Fibroblast of the conjunctiva (primary cell): Measurements from ENCODE around the gene RABEP1.

Experiments used
- DNase-seq: peaks from one replicate; pipeline ENCODE4 v3.0.0-alpha.2; 2010; ENCODE audit warnings: low read depth

Gene RABEP1

DNA sequence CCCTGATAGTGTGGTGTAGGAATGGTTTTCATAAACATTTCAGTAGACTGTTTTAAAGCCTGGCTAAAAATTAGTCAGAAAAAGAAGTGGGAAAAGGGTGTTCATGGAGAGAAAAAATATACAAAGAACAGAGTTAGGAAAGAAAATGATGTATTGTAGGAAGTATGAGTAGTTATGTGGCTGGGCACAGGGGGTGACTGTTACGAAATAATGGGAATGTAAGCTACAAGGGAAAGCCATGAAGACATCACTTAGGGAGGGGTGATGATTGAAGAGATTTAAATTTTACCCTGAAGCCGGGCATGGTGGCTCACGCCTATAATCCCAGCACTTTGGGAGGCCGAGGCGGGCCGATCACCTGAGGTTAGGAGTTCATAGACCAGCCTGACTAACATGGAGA, 82.1 kb downstream of the RABEP1 start:
- DNase-seq: no peak

DNA sequence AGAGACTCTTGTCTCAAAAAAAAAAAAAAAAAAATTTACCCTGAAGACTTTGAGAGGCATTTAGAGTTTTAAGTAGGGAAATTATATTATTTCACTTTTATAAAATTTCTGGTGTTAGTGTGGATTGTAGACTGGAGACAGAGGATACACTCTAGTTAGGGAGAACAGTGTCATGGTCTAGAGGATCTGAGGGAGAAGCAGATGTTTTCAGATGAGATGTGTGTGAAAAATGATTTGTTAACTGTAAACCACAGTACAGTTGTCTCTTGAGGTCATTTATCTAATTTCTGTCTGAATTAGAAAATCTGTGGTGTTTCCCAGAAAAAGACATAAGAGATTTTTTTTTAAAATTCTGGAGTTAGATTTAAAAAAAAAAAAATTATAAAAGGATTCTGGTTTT, 82.6 kb downstream of the RABEP1 start:
- DNase-seq: no peak

DNA sequence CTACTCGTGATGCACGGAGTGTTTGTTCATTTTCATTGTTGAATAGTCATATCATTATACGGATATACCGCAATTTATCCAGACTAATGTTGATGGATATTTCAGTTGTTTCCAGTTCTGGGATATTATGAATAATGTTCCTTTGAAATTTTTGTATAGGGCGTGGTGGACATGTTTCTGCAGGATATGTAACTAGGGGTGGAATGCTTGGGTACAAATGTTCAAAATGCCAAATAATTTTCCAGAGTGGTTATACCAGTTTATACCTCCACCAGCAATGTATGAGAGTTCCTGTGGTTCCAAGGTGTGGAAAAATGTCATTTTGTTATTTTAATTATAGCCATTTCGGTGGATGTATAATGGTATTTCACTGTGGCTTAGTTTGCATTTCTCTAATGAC, 83.7 kb downstream of the RABEP1 start:
- no peak for DNase-seq

DNA sequence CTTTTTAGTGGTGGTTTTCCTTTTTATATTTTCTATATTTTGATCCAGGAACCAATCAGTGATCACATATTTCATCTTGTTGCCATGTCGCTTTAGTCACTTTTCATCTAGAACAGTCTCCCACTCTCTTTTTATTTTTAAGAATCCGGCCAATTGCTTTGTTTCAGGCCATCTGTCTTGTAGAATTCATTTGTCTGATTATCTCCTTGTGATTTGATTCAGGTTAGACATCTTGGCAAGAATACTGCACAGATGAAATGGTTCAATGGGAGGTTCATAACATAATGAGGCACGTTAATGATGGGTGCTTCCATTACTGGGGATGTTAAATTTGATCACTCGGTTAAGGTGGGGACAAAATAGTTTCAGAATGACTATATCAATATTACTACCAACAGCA, 88.3 kb downstream of the RABEP1 start:
- DNase-seq: no peak

DNA sequence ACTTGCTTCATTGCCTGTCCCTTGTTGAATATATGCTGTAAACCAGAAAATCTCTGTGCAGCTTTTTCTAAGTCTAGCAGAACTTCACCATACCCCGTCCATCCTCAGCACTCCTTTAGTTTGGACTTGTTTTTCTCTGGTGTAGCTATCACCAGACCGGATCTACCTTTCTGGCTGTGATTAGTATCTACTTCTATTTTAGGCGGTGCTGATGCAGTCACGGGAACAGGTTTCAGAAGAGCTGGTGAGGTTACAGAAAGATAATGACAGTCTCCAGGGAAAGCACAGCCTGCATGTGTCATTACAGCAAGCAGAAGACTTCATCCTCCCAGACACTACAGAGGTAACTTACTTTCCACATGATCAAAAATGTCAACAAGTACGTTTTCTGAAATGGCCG, 91.0 kb downstream of the RABEP1 start:
- no peak for DNase-seq

DNA sequence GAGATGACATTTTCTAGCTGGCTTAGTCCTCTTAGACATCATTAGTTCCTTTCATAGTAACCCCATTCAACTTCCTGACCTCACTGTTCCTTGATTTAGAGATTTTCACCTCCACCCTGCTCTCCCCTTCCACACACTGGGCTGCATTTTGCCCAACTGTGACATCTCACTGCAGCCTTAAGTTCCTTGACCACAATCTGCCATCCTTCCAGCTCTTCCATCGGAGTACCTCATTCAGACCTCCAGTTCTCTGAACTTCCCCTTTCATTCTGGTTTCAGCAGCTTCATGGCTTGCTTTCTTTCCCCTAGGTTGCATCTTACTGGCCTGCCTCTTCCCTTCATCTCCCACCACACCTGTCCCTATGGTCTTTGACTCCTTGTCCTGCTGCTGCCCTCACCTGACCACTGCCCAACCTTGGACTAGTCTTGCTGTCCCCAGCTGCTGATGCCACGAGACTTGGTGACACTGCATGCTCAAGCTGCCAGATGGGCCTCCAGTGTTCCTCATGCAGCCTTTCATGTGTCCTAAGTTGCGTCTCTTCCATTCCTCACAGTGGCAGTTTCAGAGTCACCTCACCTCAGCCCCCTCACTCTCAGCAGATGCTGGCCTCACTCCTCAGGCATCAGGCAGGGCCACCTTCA, 96.6 kb downstream of the RABEP1 start:
- DNase-seq: no peak

DNA sequence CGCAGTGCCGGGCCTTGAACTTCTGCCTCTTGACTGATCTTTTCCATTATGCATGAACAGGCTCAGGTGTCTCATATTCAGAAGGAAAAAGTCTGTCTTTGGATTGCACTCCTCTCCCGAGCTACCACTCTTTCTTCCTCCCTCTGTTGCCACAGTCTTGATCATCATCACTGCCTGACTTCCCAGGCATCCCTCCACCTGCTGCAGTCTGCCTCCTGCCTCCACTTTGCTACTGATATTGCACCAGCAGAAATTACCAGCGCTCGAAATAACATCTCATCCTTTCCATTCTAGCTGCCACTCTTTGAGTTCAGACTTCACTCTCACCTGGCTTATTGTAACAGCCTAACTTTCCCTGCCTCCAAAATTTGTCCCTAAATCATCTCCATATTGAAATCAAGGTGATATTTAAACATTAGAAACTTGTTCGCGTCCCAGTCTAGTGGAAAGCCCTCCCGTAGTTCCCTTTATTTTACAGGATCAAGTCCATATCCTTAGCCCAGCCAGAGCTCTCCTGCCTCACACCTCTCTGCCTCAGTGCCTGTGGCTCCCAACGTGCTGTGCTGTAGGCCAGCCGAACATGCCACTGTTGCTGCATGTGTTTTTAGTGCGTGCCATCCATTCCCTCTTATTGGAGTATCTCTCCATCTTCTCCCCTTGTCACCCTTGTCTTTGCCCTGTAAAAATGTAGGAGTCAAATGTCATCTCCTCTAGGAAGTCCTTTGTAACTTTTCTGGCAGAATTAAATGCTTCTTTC, 97.4 kb downstream of the RABEP1 start:
- DNase-seq: no peak

DNA sequence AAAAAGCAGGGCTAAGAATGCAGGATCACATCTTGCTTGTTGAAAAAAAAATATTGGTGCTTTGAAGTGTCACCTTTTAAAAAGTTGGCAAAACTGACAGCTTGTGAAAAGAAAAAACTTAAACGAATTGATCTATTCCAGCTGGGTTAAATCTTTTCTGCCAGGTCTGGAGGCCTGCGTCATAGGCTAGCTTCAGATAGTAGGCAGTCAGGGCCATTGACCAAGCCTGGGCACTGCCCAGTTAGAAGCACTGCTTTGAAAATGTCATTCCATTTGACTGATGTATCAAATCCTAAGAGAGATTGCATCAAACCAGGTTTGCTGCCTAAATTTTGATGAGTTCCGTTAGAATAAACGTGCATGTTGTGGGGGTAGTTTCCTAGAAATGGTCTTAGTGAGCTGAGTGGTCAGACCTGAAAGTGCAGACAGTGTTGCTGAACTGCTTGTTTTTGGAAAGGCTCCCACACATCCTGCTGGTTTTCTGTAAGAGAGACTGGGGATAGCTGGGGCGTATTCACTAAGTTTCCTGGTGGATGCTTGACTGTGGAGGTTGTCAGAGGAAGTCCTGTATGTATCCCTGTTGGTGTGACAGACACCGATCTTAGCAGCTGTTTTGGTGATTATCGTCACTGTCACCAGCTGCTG, 98.5 kb downstream of the RABEP1 start:
- DNase-seq: no peak

DNA sequence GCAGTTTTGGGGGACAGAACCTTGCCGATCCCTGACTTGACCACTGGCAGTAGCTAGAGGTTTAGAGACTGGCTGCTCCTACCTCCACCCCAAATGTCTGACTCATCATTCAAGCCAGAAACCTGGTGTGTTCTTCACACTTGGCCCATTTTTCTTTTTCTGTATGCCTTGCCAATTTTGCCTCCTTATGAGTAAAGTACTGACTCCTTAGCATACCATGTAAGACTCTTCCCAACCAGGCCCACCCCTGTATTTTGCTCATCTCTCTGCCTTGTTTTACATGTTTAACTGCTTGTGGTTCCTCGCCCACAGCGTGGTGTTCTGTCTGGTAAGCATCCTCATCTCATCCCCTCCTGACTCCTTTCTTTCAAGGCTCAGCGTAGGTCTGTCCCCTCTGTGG, 99.5 kb downstream of the RABEP1 start:
- peak; percentile 31 for DNase-seq

DNA sequence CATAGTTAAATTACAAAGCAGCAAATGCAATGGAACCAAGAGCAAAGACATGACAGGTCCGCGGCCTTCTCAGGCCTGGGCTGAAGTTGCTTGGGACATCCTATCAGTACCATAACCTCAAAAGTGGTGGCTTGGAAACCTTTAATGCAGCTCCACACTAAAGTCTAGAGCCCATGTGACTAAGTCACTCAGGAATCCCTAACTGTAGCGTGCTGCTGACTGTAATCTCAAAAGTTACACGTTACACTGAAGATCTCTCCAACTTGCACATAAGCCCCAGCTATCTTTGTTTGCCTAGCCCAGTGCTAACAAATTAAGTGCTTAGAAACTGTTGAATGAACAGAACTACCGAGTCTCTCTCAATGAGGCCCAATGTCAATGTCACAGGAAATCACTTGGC, 109.6 kb downstream of the RABEP1 start:
- DNase-seq: no peak

DNA sequence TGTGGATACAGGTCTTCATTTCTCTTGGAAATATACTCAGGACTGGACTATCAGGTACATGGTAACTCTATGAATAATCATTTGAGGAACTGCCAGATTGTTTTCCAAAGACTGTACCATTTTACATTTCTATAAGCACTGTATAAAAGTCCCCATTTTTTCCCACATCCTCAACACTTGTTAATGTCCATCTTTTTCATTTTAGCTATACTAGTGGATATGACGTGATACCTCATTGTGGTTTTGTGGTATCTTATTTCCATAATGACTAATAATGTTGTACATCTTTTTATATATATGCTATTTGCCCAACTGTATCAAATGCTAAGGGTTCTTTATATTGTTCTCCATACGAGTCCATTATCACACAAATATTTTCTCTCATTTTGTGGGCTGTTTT, 114.5 kb downstream of the RABEP1 start:
- no peak for DNase-seq

DNA sequence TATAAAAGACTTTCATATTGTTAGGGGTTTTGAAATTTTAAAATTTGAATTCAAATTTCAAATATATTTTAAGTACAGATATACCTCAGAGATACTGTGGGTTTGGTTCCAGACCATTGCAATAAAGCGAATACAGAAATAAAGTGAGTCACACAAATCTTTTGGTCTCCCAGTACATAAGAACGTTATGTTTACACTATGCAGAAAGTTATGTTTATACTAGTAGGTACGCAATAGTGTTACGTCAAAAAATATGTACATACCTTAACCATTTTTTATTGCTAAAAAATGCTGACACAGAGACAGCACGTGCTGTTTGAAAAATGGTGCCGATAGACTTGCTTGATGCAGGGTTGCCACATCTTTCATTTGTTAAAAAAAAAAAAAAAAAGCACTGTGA, 117.7 kb downstream of the RABEP1 start:
- DNase-seq: no peak

DNA sequence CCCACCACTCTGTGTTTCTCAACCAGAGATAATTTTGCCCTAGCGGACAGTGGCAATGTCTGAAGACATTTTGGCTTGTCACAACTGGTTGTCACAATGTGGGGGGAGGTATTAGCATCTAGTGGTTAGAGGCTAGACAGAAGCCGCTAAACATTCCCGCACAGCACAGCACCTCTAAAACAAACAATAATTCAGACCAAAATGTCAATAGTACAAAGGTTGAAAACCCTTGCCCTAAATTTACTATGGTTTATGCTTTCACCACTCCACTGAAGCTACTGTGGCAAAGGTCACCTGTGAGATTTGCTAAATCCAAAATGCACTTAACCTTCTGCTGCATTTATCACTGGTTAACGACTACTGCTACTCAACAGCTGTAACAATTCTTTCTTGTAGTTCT, 123.3 kb downstream of the RABEP1 start:
- no peak for DNase-seq

DNA sequence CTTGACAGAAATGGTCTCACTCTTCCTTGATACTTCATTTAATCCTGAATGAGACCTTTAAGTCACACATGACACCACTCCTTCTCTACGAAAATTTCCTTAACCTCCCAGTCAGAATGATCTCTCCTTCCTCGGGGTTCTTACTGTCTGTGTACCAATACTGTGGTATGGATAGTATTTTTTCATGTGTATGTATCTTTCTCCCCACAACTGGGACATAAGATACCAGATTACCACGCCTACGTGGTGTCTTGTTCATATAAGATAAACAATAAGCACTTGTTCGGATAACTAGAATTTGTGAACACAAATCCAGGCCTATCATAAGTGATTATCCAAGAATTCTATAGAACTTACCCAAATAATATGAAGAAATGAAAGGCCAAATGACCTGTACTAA, 126.1 kb downstream of the RABEP1 start:
- DNase-seq: no peak

DNA sequence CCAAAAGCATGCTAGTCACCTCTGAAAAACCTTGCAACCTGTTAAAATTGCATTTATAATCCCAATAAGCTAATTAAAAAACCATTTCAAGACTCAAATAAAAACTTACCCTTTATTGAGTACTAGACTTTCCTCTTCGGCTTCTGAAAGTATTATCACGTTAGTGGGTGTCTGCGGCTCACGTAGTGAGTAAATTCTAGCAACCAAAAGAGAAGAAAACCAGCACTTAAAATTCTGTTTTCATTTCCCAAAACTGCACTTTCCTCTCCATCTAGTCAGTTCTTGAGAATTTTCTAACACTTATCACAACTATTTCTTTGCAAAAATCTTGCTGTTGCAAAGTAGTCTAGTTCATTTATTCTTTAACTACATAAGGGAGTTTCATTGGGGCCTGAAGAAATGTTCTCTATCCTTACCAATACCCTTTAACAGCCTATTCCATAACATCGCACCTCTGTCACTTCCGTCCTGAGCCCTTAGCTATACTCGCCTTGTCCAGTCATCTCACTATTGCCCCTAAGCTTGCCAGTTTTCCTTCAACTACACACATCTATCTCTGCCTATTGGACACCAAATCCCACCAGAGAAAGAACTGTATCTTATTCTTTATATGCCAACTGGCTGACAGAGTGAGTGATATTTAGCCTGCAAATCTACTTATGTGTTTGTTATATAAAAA, 128.6 kb downstream of the RABEP1 start:
- DNase-seq: no peak

DNA sequence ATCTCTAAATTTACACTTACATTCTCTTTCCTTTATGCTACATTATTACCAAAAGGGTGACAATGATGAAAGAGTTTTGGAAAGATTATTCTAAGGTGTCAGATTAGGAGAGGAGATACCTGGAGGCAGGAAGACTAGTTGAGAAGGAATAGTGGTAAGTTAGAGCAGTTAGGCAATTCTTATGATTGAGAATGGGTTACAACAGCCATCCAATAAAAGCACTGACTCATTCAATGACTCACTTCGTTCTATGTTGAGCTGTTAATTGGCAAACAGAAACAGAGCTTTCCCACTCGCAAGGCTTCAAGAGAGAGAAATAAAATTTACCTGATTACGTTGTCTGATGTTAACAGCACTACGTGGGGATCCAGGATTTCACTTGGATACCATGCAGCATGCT, 131.6 kb downstream of the RABEP1 start:
- DNase-seq: peak; percentile 89

DNA sequence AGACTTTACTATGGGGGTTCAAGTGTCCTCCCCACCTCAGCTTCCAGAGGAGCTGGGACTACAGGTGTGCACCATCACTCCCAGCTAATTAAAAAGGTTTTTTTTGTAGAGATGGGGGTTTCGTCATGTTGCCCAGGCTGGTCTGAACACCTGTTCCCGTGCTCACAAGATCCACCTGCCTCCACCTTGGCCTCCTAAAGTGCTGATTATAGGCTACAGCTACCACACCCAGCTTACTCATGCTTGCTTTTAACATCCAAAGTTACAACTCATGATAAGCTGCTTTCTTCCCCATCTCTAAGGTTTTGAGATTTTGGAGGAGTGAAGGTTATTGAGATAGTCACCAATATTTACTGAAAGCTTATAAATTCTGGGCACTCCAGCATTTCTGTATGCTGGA, 134.8 kb downstream of the RABEP1 start:
- DNase-seq: no peak

DNA sequence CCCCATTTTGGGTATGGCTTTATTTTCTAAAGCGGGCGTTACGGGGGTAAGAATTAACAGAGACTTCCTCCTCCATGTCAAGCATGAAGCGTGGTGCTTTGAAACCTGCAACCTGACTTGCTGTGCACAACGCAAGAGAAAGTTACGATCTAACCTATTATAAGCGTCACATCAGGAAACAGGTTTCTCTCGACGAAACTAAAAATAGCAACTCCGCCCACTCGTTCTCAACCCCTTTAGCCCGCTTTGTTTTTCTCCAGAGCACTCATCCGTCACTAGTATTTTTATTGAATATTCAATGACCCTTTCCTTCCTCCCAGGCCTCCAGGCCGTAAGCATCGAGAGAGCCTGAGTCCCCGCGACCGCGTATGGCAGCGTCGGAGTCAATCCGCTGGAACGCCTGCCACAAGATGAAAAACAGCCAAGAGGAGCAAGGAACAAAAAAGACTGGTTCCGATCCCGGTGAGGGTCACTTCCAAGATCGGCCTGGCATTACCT, 136.8 kb downstream of the RABEP1 start:
- no peak for DNase-seq

DNA sequence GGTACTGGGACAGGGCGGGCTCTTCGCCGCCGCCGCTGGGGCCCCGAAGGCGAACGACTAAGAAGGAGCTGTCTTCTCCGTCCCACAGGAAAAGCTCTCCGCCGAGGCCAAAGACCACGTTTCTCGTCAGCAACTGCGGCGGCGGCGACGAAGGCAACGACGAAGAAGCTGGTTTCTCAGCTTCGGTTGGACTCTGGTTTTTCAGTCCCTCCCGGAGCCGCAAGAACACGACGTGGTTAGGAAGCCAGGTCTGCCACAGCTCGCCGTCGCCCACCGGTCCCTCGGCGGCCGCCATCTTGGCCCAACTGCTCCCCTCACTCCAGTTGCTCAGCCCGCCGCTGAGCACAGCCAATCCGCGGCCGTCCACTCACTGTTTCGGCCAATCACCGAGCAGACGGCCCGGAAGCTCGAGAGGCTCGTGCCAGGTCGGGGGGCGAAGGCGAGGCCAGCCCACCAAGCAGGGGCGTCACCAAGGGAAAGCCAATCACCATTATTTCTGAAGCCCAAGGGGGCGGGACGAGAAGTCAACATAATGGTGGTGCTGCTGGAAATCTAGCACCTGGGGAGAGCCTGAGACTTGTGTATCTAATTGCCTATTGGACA, 137.4 kb downstream of the RABEP1 start, which contains the start of gene NUP88:
Gene NUP88, minus strand, starts transcription at position 307 of the 603 bp plus-strand sequence. Its CDS starts 12 bp downstream, at position 295.
- DNase-seq: peak; percentile 94

DNA sequence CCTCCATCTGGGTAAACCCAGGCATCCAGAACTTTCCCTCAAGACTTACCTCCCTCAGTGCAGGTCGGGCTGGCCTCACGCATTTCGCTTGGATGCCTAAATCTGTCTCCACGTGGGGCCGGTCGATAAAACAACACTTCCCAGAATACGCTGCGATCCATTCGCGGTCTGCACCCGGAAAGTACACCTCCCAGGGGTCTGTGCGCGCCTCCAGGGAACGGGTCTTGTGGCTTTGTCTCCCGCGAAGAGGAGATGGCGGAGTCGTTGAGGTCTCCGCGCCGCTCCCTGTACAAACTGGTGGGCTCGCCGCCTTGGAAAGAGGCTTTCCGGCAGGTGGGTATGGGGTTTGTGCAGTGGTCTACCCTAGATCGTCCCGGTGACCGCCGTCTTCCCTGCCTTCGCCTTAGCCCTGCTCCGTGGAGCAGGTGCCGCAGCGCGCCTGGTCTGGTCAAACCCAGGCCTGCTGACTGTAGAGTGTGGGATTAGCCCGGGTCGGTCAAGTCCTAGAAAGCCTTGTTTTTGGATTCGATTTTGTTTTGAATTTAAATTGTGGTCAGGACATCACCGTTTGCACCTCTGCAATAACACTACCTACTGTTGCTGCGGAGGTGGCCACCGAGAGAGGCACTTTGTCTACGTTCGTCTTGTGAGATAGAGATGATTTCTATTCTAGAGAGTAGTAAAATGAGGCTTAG, 138.0 kb downstream of the RABEP1 start, which contains the start of gene RPAIN:
Gene RPAIN, plus strand, starts transcription at position 224 of the 695 bp plus-strand sequence. Its CDS starts 29 bp downstream, at position 253.
- DNase-seq: peak; percentile 63

DNA sequence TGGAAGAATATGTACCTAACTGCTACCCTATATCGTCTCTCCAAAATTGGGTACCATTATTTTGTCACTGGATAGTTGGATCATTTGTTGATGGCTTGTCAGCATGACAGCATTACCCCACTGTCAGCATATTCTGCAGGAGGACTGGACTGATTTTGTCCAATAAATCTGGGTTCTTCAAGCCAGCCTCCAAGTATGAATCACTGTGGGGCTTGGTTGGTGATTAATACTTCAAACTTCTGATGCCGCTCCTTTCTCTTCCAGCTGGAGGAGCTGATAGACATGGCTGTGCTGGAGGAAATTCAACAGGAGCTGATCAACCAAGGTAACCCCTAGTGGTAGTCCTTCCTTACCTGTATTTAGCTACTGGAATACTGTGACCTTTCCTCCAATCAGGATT, 140.4 kb downstream of the RABEP1 start:
- no peak for DNase-seq
